GM21528 (cell line): ENCODE data around the gene VWA8.
"Not testable (repeated sequence)": the region's sequence is repeated elsewhere in the genome, so short reads cannot be mapped to it uniquely, and the experiment has no call there.

Experiments used
- ATAC-seq: cut with Tn5 transposase; IDR thresholded peaks from one replicate; pipeline ENCODE4 v1.9.1; 2021; ENCODE audit warnings: mild to moderate bottlenecking, moderate library complexity; ENCODE audit not compliant: unreplicated experiment, low FRiP score

VWA8 gene

GRCh38 chr13:41627425-41627824 is 333.5 kb downstream of the VWA8 start:
- no peak for ATAC-seq

GRCh38 chr13:41624041-41624440 is 336.9 kb downstream of the VWA8 start:
- ATAC-seq: no peak

- no peak for ATAC-seq
These were observed 338.2 kb downstream of the VWA8 start for GRCh38 chr13:41622432-41623429.

GRCh38 chr13:41621716-41622431 is 339.0 kb downstream of the VWA8 start:
- ATAC-seq: no peak

GRCh38 chr13:41617633-41618032 is 343.3 kb downstream of the VWA8 start:
- not testable (repeated sequence) for ATAC-seq

- ATAC-seq: no peak
These were observed 344.8 kb downstream of the VWA8 start for GRCh38 chr13:41616151-41616550.

GRCh38 chr13:41615528-41615855 is 345.4 kb downstream of the VWA8 start:
- ATAC-seq: no peak

GRCh38 chr13:41614671-41615527 is 346.0 kb downstream of the VWA8 start:
- no peak for ATAC-seq

GRCh38 chr13:41613984-41614661 is 346.8 kb downstream of the VWA8 start:
- ATAC-seq: no peak

GRCh38 chr13:41613471-41613870 is 347.4 kb downstream of the VWA8 start:
- no peak for ATAC-seq

- no peak for ATAC-seq
These were observed 349.5 kb downstream of the VWA8 start for GRCh38 chr13:41611385-41611784.

- ATAC-seq: no peak
These were observed 350.5 kb downstream of the VWA8 start for GRCh38 chr13:41610404-41610803.

- ATAC-seq: no peak
These were observed 351.1 kb downstream of the VWA8 start for GRCh38 chr13:41609828-41610227.

GRCh38 chr13:41608839-41609177 is 352.1 kb downstream of the VWA8 start:
- no peak for ATAC-seq

- ATAC-seq: no peak
These were observed 352.6 kb downstream of the VWA8 start for GRCh38 chr13:41608111-41608838.

GRCh38 chr13:41606646-41607045 is 354.3 kb downstream of the VWA8 start:
- ATAC-seq: no peak

- no peak for ATAC-seq
These were observed 355.3 kb downstream of the VWA8 start for GRCh38 chr13:41605319-41606285.

- ATAC-seq: no peak
These were observed 357.0 kb downstream of the VWA8 start for GRCh38 chr13:41603917-41604316.
